B cell (primary cell): ENCODE data around the gene JPT1.

Experiments used
- CTCF ChIP-seq: fragments of 200-600 bp; IDR thresholded peaks from one replicate; pipeline ENCODE4 v1.8.0; 2022; ENCODE audit warnings: antibody characterized with exemption, mild to moderate bottlenecking
- EZH2 ChIP-seq: IDR thresholded peaks from 2 replicates; pipeline ENCODE4 v1.6.1; 2012; ENCODE audit warnings: borderline replicate concordance, low read depth, mild to moderate bottlenecking, moderate library complexity, low read length; ENCODE audit not compliant: insufficient read depth, poor library complexity, severe bottlenecking

GRCh38 chr17:75108193-75108592 is 46.1 kb downstream of the JPT1 start:
- no peak for TF ChIP-seq CTCF
- TF ChIP-seq EZH2: no peak
